Measurements from ENCODE around the gene CES4A. TPM values are rescaled to one million over a fixed set of nuclear protein-coding genes. Genes with fewer than 3 reads are reported as not detected.

The CES4A gene
- polyA plus RNA-seq, 1 of the 3 experiments (the other 2 are of a cell fraction) = 7.3 TPM

DNA sequence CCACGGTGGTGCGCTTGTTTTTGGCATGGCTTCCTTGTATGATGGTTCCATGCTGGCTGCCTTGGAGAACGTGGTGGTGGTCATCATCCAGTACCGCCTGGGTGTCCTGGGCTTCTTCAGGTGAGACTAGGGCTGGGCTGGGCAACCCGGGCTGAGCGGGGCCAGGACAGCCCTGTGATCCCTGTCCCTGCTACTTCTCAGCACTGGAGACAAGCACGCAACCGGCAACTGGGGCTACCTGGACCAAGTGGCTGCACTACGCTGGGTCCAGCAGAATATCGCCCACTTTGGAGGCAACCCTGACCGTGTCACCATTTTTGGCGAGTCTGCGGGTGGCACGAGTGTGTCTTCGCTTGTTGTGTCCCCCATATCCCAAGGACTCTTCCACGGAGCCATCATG is 48.2 kb upstream of the CES4A start:
- POLR2A ChIA-PET = no interaction called here
- DNase-seq = no peak

More for the DNA sequence above, 48.2 kb upstream of the CES4A start:
- Histone ChIP-seq H3K4me3 (ENCODE audit: low read depth in 2 of 2, low read length in 1 of 2) (no peak overlapping the region), H3K9me2 (no peaks in the 10 kb centered on the region), H3K9ac (no peak overlapping the region), H3K36me3 (replicated peaks in 1 of 2; ENCODE audit: control insufficient read depth in 1 of 2, insufficient read depth in 2 of 2, low read length in 1 of 2) (peaks cover 24 to 58% of the 10 kb centered on the region in 2 experiments), H3K9me3 (no peaks in the 10 kb centered on the region), H2AFZ (ENCODE audit: low read depth) (no peak overlapping the region), H3K79me2 (ENCODE audit: insufficient read depth) (peaks cover 33% of the 10 kb centered on the region), H3F3A (replicated peaks; ENCODE audit: insufficient read depth) (peaks cover 5% of the 10 kb centered on the region), H3K27me3 (ENCODE audit: insufficient read depth) (no peaks in the 10 kb centered on the region), H3K27ac (ENCODE audit: low read depth in 2 of 2, low read length in 1 of 2) (no peak overlapping the region), H4K20me1 (ENCODE audit: insufficient read depth) (peaks cover 24% of the 10 kb centered on the region), H3K4me1 (ENCODE audit: control insufficient read depth in 1 of 2, insufficient read depth in 2 of 2, low read depth in 1 of 2, low read length in 1 of 2) (peaks cover 0 to 11% of the 10 kb centered on the region in 2 experiments; a peak in 1 of 4 replicates), H3K4me2 (no peak overlapping the region)
- CTCF ChIA-PET = interaction anchor here (1.0 to 3.9 kb wide), 2 partner anchors 12 to 45 kb away, joined by 3 to 20 read pairs; no protein-coding TSS in a partner anchor
- TF ChIP-seq NRF1 (IDR thresholded peaks at IDR 0.05; ENCODE audit: low read depth, low read length) = no peak
- TF ChIP-seq MXI1 (IDR thresholded peaks at IDR 0.05; ENCODE audit: low read depth, low read length) = no peak
- TF ChIP-seq ELF1 (IDR thresholded peaks at IDR 0.05) = no peak
- TF ChIP-seq SMC3 (IDR thresholded peaks at IDR 0.05; ENCODE audit: low read depth, low read length) = no peak
- TF ChIP-seq, protein P1, sequence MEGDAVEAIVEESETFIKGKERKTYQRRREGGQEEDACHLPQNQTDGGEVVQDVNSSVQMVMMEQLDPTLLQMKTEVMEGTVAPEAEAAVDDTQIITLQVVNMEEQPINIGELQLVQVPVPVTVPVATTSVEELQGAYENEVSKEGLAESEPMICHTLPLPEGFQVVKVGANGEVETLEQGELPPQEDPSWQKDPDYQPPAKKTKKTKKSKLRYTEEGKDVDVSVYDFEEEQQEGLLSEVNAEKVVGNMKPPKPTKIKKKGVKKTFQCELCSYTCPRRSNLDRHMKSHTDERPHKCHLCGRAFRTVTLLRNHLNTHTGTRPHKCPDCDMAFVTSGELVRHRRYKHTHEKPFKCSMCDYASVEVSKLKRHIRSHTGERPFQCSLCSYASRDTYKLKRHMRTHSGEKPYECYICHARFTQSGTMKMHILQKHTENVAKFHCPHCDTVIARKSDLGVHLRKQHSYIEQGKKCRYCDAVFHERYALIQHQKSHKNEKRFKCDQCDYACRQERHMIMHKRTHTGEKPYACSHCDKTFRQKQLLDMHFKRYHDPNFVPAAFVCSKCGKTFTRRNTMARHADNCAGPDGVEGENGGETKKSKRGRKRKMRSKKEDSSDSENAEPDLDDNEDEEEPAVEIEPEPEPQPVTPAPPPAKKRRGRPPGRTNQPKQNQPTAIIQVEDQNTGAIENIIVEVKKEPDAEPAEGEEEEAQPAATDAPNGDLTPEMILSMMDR (IDR thresholded peaks at IDR 0.05) = no peak
- TF ChIP-seq TEAD4 (IDR thresholded peaks at IDR 0.05; ENCODE audit: borderline replicate concordance, insufficient read depth) = no peak
- TF ChIP-seq RFX5 (IDR thresholded peaks at IDR 0.05; ENCODE audit: low read length) = no peak
- TF ChIP-seq SIN3A (IDR thresholded peaks at IDR 0.05; ENCODE audit: borderline replicate concordance, low read depth, low read length) = no peak
- no peak for TF ChIP-seq RXRA (IDR thresholded peaks at IDR 0.05; ENCODE audit: borderline replicate concordance, low read depth)
- TF ChIP-seq, protein P2, sequence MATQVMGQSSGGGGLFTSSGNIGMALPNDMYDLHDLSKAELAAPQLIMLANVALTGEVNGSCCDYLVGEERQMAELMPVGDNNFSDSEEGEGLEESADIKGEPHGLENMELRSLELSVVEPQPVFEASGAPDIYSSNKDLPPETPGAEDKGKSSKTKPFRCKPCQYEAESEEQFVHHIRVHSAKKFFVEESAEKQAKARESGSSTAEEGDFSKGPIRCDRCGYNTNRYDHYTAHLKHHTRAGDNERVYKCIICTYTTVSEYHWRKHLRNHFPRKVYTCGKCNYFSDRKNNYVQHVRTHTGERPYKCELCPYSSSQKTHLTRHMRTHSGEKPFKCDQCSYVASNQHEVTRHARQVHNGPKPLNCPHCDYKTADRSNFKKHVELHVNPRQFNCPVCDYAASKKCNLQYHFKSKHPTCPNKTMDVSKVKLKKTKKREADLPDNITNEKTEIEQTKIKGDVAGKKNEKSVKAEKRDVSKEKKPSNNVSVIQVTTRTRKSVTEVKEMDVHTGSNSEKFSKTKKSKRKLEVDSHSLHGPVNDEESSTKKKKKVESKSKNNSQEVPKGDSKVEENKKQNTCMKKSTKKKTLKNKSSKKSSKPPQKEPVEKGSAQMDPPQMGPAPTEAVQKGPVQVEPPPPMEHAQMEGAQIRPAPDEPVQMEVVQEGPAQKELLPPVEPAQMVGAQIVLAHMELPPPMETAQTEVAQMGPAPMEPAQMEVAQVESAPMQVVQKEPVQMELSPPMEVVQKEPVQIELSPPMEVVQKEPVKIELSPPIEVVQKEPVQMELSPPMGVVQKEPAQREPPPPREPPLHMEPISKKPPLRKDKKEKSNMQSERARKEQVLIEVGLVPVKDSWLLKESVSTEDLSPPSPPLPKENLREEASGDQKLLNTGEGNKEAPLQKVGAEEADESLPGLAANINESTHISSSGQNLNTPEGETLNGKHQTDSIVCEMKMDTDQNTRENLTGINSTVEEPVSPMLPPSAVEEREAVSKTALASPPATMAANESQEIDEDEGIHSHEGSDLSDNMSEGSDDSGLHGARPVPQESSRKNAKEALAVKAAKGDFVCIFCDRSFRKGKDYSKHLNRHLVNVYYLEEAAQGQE (IDR thresholded peaks at IDR 0.05; ENCODE audit: low read depth, low read length) = no peak
- TF ChIP-seq, protein P3, sequence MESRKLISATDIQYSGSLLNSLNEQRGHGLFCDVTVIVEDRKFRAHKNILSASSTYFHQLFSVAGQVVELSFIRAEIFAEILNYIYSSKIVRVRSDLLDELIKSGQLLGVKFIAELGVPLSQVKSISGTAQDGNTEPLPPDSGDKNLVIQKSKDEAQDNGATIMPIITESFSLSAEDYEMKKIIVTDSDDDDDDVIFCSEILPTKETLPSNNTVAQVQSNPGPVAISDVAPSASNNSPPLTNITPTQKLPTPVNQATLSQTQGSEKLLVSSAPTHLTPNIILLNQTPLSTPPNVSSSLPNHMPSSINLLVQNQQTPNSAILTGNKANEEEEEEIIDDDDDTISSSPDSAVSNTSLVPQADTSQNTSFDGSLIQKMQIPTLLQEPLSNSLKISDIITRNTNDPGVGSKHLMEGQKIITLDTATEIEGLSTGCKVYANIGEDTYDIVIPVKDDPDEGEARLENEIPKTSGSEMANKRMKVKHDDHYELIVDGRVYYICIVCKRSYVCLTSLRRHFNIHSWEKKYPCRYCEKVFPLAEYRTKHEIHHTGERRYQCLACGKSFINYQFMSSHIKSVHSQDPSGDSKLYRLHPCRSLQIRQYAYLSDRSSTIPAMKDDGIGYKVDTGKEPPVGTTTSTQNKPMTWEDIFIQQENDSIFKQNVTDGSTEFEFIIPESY (IDR thresholded peaks at IDR 0.05; ENCODE audit: borderline replicate concordance, low read depth) = no peak
- no peak for TF ChIP-seq MEF2A (IDR thresholded peaks at IDR 0.05; ENCODE audit: borderline replicate concordance, low read depth)
- TF ChIP-seq FOXM1 (IDR thresholded peaks at IDR 0.05; ENCODE audit: low read depth) = no peak
- 95% methylated on average over 10 of the region's 16 CpGs for WGBS (ENCODE audit: low lambda C conversion rate)
